Cardiac muscle cell (in vitro differentiated cells and primary cell): ENCODE data around the gene TFDP1. TPM values are rescaled to one million over a fixed set of nuclear protein-coding genes. Genes with fewer than 3 reads are reported as not detected.

ENCODE experiments used
- DNase-seq, 2 donors: peaks; one replicate each; pipeline versions ENCODE4 v3.0.0 to v3.0.0-alpha.2; 2010 to 2017; ENCODE audit warnings: low read depth in 1 of 2, low spot score in 1 of 2
- H3K27ac ChIP-seq: fragments of 200-600 bp; sonication (generic); 2 replicates; pipeline ENCODE4 v1.5.1; 2016
- H3K27me3 ChIP-seq: fragments of 200-600 bp; sonication (generic); 2 replicates; pipeline ENCODE4 v1.6.0; 2016; ENCODE audit warnings: control low read depth
- H3K36me3 ChIP-seq: fragments of 200-600 bp; sonication (generic); 2 replicates; pipeline ENCODE4 v1.5.1; 2016; ENCODE audit warnings: control low read depth
- H3K4me1 ChIP-seq: fragments of 200-600 bp; sonication (generic); 2 replicates; pipeline ENCODE4 v1.8.1; 2017; ENCODE audit warnings: low read depth, mild to moderate bottlenecking, mixed run types
- H3K4me3 ChIP-seq: fragments of 200-600 bp; sonication (generic); 2 replicates; pipeline ENCODE4 v1.5.1; 2016; ENCODE audit warnings: mild to moderate bottlenecking
- H3K9me3 ChIP-seq: fragments of 200-600 bp; sonication (generic); 2 replicates; pipeline ENCODE4 v1.5.1; 2017; ENCODE audit warnings: low read depth, mild to moderate bottlenecking, control low read depth
- polyA plus RNA-seq: library from polyadenylated mRNA; unstranded; fragments of >200 nt; fragmentation: Nextera tagmentation; extraction: Ambion mirVana; gene quantifications from 2 replicates; pipeline ENCODE4 v1.2.1, GENCODE V29; 2016
- total RNA-seq: library from RNA; depleted of rRNA; stranded (reverse); fragments of >200 nt; gene quantifications from 2 replicates; pipeline ENCODE4 v1.2.3, GENCODE V29; 2016
- TF ChIP-seq, protein P1 (sequence below): IDR thresholded peaks from 2 replicates; pipeline ENCODE4 v1.5.1; 2012; ENCODE audit warnings: low read depth, mild to moderate bottlenecking, low read length

Gene TFDP1
- total and polyA plus RNA-seq, 2 experiments from 2014 or later: 36.9 to 81.7 TPM

- no peak for DNase-seq
- Histone ChIP-seq H3K27me3 (no peaks in the 10 kb centered on the region), H3K4me3 (no peak overlapping the region), H3K27ac (no peak overlapping the region), H3K4me1 (no peaks in the 10 kb centered on the region), H3K36me3 (no peaks in the 10 kb centered on the region), H3K9me3 (no peaks in the 10 kb centered on the region)
- TF ChIP-seq, protein P1, sequence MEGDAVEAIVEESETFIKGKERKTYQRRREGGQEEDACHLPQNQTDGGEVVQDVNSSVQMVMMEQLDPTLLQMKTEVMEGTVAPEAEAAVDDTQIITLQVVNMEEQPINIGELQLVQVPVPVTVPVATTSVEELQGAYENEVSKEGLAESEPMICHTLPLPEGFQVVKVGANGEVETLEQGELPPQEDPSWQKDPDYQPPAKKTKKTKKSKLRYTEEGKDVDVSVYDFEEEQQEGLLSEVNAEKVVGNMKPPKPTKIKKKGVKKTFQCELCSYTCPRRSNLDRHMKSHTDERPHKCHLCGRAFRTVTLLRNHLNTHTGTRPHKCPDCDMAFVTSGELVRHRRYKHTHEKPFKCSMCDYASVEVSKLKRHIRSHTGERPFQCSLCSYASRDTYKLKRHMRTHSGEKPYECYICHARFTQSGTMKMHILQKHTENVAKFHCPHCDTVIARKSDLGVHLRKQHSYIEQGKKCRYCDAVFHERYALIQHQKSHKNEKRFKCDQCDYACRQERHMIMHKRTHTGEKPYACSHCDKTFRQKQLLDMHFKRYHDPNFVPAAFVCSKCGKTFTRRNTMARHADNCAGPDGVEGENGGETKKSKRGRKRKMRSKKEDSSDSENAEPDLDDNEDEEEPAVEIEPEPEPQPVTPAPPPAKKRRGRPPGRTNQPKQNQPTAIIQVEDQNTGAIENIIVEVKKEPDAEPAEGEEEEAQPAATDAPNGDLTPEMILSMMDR: no peak
Observed at GRCh38 chr13:113653264-113654174, 69.0 kb downstream of the TFDP1 start.

- no peak for DNase-seq
- Histone ChIP-seq H3K36me3 (no peaks in the 10 kb centered on the region), H3K4me1 (no peaks in the 10 kb centered on the region), H3K27ac (no peak overlapping the region), H3K27me3 (no peaks in the 10 kb centered on the region), H3K4me3 (no peak overlapping the region), H3K9me3 (no peaks in the 10 kb centered on the region)
- TF ChIP-seq, protein P1: no peak
Observed at GRCh38 chr13:113654175-113654560, 69.6 kb downstream of the TFDP1 start.

DNA sequence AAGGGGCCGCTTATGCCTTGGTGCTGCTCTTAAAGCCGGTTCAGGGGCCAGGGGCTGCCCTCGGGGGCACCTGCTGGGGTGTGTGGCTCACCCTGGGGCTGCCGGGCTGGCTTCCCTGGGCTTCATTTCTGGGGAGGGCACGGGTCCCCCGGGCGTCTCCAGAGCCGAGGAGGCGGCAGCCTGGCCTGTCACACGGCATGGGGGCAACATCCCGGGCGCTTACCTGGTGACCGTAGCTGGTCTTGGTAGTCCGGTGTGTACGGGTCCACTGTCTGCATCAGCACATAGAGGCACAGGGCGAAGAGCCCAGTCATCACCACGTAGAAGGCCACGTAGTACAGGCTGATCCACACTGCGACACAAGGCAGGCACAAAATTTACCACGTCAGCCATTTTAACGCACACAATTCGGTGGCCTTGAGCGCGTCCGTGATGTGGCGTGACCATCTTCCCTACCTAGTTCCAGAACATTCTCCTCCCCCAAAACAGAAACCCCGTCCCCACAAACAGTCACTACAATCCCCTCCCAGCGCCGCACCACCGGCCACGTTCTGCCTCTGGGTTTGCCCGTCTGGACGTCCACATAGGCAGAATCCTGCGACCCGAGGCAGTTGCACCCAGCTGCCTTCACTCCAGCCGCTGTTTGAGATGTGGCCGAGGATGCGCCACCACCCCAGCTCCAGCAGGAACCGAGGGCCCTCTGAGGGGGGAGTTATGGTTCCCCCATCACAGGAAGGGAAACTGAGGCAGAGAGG, 70.2 kb downstream of the TFDP1 start:
- H3K9me3 ChIP-seq: no peaks in the 10 kb centered on the region
- no peak overlapping the region for H3K27ac ChIP-seq
- H3K27me3 ChIP-seq: no peaks in the 10 kb centered on the region
- TF ChIP-seq, protein P1: no peak
- no peaks in the 10 kb centered on the region for H3K36me3 ChIP-seq
- no peaks in the 10 kb centered on the region for H3K4me1 ChIP-seq
- no peak for DNase-seq
- no peak overlapping the region for H3K4me3 ChIP-seq

DNA sequence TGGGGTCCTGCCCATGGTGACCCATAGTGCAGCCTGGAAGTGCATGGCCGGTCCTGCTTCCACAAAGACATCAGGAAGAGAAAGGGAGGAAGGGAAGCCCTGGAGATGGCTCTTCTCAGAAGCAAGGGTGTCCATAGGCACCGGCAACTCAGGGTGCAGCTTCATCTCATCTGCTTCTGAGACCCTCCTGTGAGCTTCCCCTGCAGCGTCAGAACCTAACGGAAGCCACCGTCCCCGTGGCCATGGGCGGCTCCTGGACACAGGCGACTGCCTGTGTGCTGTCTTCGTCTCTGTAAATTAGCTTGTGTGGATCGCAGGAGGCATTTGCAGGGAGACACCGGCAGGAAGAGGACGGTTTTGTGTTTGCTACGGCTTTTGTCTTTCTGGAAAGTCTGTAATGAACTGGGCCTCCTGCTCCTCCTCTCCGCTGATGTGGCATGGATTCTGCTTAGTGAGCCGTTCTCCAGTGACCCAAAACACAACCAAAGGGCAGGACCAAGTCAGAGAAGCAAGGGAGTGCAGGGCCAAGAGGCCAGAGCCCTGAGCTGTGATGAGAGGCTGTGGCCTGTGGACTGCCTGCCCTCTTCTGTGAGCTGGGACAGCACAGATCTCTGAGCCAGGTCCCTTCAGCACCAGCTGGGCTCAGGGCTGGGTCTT, 70.9 kb downstream of the TFDP1 start:
- no peaks in the 10 kb centered on the region for H3K36me3 ChIP-seq
- H3K9me3 ChIP-seq: no peaks in the 10 kb centered on the region
- H3K4me1 ChIP-seq: no peaks in the 10 kb centered on the region
- no peak overlapping the region for H3K27ac ChIP-seq
- H3K4me3 ChIP-seq: no peak overlapping the region
- TF ChIP-seq, protein P1: no peak
- H3K27me3 ChIP-seq: no peaks in the 10 kb centered on the region
- no peak for DNase-seq

- TF ChIP-seq, protein P1: no peak
- DNase-seq: no peak
- Histone ChIP-seq H3K27me3 (no peaks in the 10 kb centered on the region), H3K4me1 (no peaks in the 10 kb centered on the region), H3K27ac (no peak overlapping the region), H3K9me3 (no peaks in the 10 kb centered on the region), H3K36me3 (no peaks in the 10 kb centered on the region), H3K4me3 (no peak overlapping the region)
Observed at GRCh38 chr13:113656003-113656588, 71.5 kb downstream of the TFDP1 start.
